Activated CD4-positive, alpha-beta T cell treated with anti-CD3 and anti-CD28 coated beads, Interleukin-2, amount 50 U/mL, for 48 hours (primary cell): ENCODE data around the gene ARHGEF39.

Experiments used
- DNase-seq, 2 experiments: peaks; one replicate each; pipeline ENCODE4 v3.0.0-alpha.2; 2020

Gene ARHGEF39, protein sequence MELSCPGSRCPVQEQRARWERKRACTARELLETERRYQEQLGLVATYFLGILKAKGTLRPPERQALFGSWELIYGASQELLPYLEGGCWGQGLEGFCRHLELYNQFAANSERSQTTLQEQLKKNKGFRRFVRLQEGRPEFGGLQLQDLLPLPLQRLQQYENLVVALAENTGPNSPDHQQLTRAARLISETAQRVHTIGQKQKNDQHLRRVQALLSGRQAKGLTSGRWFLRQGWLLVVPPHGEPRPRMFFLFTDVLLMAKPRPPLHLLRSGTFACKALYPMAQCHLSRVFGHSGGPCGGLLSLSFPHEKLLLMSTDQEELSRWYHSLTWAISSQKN

DNA sequence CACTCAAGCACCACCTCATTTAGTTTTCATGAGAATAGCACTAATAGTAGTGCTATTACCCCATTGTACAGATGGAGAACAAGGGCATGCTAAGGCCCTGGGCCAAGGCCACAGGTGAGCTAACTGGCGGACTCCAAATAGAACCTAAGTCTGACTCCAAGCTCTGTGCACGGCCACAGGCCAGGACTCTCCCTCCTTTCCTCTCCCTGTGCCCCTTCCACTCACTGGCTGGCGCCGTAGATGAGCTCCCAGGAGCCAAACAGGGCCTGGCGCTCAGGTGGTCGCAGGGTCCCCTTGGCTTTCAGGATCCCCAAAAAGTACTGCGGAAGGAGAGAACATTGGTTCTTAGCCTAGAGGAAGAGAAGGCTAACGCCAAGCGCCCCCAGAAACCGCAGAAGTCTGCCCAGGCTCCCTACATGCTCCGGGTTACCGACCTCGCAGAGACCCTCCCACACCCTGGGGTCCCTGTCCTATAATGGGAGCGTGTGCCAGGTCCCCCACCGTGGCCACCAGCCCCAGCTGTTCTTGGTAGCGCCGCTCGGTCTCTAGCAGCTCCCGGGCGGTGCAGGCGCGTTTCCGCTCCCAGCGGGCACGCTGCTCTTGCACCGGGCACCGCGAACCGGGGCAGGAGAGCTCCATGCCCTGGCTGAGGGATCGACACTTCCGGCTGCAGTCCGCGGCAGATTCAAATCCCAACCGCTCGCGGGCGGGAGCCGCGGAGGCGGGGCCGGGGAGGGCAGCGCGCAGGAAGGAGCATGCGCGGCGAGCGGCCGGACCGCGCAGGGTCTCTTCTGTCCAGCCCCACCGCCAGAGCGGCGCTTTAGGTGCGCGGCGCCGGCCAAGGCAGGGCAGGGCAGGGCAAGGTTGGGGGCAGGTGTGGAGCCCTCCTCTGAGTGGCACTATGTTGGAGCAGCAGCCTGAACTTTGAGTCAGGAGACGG, at the start of gene ARHGEF39:
TSS of gene ARHGEF39 (minus strand) at position 665 of the 940 bp plus-strand sequence. CDS start at position 639, 26 bp downstream.
- peak; percentile 83 to 87 for DNase-seq

DNA sequence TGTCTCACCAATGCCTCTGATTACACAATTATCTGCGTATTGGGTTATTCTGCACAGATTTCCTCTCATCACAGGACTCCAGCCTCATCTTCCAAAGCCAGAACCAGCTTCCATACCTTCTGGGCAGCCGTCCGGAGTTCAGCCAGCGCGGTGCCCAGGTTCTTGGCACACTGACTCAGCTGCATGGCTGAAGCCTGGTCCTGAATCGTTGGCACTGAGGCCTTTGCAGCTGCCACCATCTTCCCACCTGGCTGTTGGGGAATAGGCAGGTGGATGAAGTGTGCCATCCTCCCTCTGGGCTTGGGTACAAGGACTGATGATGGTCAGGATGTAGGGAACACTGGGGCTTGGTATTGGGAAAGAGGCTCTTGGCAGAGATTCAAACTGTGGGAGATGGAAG, 49.1 kb upstream of the ARHGEF39 start:
- DNase-seq = no peak

DNA sequence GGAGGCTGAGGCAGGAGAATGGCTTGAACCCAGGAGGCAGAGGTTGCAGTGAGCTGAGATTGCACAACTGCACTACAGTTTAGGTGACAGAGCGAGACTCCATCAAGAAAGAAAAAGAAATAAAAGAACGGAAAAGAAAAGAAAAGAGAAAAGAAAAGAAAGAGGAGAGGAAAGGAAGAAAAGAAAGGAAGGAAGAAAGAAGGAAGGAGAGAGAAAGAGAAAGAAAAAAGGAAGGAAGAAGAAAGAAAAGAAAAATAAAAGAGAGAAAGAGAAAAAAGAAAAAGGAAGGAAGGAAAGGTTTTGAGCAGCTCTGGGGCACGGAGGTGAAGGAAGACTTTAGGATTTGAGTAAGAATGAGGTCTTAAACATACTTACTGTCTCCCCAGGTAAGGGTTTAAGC, 48.6 kb upstream of the ARHGEF39 start:
- no peak for DNase-seq

DNA sequence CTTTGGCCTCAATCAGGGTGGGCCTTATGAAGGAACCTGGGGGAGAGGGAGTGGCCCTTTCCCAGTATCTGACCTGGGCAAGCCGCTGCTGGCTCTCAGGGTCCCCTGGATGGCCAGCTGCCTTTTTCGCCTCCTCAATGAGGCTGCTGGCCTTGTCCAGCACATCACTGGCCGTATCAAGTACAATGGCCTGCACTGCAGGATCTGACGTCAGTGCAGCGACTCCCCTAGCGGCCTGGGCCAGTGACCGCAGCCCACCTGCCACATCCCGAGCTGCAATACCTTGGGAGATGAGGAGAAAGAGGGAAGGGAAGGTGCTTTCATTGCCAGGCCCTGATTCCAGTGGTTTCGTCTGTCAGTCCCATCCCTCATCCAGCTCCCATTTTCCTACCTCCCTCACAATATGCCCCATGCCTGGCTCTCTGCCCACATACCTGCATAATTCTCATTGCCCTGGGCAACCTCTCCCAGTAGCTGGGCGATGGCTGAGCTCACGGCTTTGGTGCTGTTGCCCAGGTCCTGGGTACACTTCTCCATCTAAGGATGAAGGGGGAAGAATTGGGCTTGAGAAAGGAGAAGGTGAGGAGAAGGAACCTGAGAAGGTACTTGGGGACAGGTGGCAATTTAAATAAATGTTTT, 47.9 kb upstream of the ARHGEF39 start:
- DNase-seq = no peak

DNA sequence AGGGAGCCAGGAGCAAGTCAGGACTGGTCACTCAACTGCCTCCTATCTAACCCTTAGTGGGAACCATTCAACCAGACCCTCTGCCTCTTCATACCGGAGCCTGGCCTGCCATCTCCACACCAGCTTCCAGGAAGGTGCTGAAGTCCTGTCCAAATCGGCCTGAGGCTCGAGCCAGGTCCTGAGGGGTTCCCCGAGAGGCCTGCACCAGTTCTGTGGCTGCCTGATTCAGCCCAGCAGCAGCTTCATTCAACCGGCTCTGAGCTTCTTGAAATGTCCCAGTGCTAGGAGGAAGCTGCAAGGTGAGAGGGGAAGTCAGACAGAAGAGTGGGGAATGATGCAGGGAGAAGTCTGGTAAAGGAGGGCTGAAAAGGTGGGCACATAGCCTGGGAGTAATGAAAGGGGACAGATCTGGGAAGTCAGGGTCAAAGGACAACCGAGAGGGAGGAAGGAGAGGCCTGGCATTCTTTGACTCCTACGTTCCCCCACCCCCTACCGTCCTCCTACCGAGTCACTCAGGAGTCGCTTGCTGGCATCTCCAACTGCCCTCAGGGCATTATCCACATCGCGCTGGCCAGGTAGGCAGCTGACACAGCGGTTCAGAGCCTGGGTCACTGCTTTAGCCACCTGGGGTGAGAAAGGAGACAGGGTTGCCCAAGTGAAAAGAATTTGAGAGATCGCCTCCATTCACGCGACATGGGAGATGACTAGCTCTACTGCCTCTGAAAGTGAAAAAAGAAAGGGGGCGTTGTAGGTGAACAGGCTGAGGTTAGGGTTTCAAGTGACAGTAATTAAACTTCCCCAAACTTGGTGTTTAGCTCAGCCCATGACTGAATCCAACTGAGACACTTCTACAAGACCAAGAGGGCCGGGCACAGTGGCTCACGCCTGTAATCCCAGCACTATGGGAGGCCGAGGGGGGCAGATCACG, 46.8 kb upstream of the ARHGEF39 start:
- no peak for DNase-seq

DNA sequence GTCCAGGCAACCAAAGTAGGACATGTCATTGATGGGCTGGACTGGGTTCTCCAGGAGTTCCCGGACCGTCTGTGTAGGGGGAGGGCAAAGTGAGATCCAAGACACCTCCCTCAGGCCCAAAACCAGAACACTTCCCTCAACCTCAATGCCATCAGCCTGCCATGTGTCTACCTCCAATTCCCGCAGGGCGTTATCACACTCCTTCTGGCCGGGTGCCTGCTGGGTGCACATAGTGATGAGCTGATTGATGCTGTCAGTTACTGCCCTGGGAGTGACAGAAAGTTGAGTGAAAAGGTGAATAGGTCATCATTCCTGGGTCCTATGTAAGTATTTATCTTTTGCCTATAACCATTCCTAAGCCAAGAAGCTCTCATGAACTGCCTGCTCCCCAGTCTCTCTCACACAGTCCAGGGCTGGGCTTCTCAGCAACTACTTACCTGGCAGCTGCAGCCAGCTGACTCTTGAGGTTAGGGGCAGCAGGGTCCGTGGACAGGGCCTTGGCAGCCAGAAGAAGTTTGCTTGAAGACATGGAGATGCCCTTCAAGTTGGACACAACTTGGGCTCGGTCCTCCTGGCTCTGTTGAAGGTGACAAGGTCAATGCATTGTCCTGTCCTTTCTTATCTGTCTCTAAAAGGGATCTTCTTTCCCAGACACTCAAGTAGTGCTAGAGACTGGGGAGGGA, 46.0 kb upstream of the ARHGEF39 start:
- no peak for DNase-seq

DNA sequence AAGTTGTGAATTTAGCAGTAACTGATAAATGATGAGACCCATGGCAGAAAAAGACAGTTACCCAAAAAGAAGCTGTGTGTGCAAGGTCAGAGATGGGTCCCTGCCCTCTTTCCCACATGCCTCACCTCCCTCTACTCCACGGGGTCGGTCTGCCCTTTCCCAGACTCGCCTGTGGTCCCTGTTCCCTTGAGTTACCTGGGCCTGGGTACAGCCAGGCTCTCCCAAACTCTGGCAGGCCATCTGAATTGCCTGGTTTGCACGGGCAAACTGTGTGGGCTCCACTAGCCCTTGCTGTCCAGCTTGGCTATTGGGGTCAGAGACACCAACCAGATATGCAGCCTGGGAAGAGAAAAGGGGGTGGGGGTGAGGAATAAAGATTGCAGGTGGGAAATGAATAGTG, 43.2 kb upstream of the ARHGEF39 start:
- DNase-seq = no peak

DNA sequence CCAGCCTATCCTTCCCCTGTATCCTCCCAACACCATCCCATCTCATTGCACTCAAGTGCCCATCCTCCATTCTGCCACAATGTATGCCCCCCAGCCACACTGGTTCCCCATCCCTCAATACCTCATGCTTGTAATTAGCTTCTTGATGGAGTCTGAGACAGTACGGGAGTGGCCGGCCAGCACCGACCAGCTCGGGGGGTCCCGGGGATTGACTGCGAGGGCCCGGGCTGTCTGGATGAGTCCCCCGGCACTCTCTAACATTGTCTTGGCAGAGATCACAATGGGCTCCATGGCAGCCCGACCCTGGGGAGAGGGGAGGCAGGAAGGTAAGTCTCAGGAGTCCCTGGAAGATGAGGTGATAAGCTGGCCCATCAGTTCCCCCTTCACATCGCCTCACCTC, 42.0 kb upstream of the ARHGEF39 start:
- no peak for DNase-seq

DNA sequence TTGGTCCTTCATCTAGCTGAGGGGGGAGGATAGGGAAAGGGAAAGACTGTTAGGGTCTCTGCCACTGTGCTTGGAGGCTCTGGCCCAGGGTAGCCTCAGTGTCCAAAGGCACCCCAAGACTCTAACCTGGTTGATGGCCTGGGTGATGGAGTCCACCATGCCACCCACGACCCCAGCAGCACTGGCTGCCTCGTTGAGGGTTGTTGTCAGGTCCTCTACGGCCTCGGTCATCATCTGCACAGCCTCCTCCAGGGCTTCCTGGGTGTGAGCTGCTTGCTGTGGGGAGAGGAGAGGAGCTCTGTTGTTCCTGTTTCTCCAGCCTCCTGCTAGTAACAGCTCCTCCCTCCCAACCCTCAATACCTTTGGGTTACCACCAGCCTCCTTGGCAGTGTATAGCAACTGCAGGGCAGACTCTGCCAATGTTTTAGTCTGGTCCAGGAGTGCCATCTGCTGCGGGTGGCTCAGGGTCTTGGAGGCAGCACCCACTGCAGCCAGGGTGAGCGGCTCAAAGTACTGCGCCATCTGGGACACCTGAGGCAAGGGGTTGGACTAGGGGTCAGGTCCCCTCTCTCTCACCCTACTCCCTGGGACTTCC, 40.9 kb upstream of the ARHGEF39 start:
- no peak for DNase-seq

DNA sequence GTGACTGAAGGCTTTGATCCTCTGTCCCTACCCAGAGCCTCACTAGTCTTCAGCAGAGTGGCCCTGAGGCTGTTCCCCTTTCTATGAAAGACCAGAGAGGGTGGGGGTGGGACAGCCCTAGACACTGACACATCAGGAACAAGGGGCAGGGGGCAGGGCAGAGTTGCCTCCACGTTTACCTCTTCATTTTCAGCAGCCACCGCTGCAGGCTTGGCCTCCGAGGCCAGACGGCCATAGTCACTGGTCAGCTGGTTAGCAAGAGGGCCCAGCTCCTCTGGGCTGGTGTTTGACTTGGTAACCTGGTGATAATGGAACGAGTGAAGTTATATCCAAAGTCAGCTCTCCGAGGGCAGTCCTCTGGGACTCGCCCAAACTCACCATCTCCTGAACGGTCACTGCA, 40.4 kb upstream of the ARHGEF39 start:
- DNase-seq = no peak

DNA sequence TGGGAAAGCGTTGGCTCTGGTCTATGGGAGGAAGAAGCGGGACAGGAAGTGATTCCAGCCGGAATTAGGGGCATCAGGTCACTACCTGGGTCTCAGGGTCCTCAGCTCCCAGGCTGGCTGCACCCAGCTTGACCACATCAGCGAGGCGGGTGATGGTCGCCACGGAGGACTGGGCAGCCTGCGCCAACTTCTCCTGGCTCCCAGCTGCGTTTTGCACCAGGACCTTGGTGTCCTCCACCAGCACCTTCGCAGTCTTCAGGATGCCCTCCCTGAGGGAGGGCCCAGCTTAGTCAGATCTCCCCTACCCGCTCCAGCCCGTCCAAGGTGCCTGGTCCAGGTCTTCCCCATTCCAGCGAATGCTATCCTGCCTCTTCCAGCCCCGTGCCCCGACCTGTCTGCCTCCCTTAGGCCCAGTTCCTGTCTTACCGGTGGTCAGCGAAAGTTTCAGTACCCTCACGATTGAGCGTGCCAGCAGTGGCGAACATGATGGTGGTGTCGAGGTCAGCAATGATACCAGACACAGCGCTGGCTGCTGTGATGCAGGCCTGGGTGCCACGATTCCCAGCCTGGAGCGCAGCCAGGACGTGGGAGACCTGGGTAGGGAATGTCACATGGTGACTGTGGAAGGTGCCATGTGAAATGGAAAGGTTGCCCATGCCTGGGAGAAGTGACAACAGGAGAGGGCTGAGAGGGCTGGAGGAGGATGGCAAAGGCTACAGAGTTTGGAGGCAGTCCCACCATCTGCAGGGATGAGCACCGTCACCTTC, 39.1 kb upstream of the ARHGEF39 start:
- DNase-seq = no peak

DNA sequence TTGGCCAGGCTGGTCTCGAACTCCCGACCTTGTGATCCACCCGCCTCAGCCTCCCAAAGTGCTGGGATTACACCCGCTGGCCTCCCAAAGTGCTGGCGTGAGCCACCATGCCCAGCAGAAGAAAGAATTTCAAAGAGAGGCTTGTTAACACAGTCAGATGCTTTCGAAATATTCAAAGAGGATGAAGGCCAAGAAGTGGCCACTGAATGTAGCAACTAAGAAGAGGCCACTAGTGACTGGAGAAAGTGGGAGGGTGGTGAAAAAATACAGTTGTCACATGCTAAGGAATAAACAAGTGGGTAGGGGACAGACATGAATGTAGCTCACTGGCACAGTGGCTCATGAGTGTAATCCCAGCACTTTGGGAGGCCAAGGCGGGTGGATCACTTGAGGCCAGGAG, 37.7 kb upstream of the ARHGEF39 start:
- DNase-seq = no peak

DNA sequence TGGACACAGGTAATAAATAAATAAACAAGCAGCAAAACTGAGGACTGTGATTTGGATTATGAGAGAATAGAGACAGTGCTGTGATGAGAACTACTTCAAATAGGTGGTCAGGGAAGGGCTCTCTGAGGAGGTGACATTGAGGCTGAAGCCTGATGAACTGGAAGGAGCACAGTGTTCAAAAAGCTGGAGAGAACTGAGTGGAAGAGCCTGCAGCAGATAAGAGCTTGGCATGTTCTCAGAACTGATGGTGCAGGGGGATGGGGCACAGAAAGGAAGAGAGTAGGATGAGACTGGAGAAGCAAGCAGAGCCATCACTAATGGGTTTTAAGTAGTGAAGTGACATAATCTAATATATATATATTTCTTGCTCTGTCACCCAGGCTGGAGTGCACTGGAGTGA, 35.9 kb upstream of the ARHGEF39 start:
- DNase-seq = no peak

DNA sequence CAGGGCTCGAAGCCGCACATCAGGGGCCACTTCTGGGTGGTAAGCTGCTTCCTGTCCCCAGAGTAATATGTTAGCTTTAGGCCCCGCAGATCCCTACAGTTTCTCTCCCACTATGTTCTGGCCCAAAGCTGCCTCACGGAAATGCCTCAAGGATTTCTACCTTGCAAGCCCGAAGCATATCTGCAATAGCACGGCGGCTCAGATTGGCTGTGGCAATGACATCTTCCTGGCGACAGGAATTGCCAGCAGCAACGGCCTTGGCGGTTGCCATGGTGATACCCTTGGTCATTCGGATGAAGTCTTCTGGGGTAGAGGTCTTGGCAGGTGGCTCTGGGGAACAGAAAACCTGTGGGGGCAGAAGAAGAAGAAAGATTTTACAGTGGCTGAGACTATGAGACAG, 35.0 kb upstream of the ARHGEF39 start:
- no peak for DNase-seq

DNA sequence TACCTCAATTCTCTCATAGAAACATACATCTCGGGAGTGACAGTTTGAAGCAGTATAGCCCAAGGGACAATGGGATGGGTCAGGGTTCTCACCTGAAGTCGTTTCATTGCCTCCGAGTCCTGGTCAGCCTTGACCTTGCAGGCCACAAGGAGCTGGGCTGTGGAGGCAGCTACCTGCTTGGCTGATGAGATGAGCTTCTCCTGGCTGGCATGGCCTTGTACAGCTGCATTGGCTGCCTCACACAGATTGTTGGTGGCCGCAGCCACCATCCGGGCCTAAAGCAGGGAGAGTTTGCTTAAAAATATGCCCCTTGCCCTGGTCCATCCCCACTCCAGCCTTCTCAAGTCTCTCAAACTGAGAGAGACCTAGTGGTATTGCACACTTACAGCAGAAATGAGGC, 33.2 kb upstream of the ARHGEF39 start:
- no peak for DNase-seq

DNA sequence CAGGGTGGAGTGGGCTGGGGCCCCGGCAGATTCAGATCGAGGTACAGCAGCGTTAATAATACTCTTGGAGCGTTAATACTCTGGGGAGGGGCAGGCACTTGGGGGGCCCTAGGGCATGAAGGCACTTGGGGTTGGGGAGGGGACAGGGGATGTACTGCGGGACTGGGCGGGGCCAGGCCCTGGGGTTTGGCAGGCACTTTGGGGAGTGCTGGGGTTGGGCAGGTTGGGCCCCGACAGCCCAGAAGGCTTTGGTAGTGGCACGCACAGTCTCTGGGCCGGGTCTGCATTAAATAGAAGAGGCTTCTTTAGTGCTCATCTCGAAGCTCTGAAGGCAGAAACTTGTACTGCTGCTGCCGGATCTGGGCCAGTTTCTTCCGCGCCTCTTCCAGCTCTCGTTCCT, 32.5 kb upstream of the ARHGEF39 start:
- no peak for DNase-seq

DNA sequence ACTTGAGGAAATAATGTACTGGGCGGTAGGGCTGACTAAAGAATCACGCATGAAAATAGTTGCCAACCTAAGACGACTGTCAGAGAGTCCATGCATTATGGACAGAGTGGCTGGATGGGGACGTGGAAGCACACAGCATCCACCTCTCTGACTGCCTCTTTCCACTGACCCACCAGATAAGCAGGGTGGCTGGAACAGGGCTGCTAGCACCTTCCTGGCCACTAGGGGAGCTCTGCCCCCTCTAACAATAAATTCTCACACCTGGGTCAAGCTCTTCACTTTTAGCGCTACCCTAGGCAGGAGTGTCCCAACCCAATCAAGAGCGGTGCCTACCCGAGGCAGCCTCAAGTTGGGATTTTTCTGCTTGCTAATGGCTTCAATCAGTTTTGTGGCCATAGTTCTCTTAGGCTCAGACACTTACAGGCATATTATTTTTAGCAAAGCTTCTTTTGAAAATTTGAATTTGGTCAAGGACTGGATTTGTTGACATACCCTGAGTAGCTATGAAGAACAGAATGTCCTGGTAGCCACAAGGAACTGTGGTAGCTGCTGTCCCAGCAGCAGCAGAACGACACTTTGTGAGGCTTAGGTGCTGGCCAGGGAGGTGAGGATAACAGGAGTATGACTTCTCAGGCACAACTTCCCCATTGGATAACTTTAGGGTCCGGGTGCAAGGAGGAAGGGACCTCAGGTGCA, 31.7 kb upstream of the ARHGEF39 start:
- DNase-seq = peak; percentile 56 to 68

DNA sequence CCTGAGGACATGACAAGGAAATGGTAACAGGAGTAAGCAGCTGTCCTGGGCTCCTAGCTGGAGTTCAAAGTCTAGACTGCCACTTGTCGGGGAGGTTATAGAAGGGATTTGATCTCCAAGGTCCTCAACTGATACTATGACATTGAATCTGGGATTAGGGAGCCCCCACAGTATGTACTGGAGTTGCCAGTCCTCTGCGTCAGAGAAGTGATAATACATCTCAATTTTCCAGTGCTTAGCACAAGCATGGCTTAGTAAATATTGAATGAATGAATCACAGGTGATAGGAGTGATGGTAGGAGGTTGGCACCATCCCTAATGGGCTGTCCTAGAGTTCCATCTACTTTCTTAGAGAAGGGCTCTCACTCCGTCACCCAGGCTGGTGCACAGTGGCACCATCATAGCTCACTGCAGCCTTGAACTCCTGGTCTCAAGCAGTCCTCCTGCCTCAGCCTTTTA, 31.0 kb upstream of the ARHGEF39 start:
- no peak for DNase-seq

DNA sequence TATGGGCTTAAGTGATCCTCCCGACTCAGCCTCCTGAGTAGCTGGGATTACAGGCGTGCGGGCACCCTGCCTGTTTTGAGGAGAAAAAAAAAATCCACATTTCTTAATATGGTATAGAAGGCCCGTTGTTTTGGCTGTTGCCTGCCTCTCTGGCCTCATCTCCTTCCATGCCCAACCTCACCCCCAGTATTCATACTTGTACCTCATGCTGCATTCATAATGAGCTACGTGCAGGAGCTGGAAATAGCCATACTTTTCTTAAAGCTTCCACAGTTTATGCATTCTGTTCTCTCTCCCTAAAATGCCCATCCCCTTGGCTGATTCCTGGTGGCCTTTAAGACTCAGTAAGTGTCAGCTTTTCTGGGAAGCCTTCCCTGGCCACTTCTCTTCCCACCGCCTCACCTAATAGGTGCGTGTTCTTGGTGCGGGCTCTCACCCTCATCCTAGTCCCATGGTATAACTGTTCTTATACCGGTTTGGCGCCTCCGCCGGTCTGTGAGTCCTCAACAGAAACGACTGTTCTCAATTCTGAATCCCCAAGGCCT, 26.8 kb upstream of the ARHGEF39 start:
- no peak for DNase-seq

DNA sequence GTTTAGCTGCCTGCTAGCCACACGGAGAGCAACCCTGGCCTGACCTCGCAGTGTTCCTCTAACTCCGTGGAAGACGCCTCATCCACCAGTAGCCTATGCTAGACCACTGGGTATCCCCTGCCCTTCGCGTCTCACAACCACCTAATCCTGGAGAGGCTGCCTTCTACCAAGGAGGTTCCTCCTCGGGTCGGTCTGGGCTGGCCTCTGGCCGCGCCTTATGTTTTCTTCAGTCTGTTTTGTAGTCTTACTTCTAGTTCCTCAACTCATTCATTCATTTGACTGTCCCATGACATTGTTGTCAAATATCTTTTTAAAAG, 26.3 kb upstream of the ARHGEF39 start:
- DNase-seq = no peak
